ENCODE results near the gene ATP6V0B. TPM values are rescaled to one million over a fixed set of nuclear protein-coding genes. Genes with fewer than 3 reads are reported as not detected.

Gene ATP6V0B
- total and polyA plus RNA-seq, 2 of the 13 experiments (the other 11 are each of a cell fraction or from before 2014, with no cell fraction given), result 157 to 161 TPM

DNA sequence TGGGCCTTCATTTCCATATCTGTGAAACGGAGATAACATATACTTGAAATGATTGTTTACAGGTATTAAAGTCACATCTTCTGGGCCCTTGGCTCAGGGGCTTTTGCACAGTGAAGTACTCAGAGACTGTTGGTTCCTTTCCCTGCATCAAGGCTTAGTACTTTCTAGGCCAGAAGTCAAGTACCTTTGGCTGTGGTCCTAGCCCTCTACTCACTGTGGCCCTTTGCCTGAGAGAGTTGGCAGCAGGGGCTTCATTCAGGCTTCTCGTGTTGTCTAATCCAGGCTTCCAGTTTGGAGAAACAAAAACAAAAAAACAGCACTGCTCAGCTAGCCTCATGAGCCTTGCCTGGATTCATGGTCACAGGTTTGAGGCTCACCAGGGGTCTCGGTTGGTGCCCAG is 13.1 kb upstream of the ATP6V0B start (continued):
- no peak for TF ChIP-seq ZBTB40 (IDR thresholded peaks at IDR 0.05)
- TF ChIP-seq ZBTB40 (CRISPR knock-in tag; IDR thresholded peaks at IDR 0.05), result no peak
- no peak for TF ChIP-seq GATA4 (IDR thresholded peaks at IDR 0.05; ENCODE audit: borderline replicate concordance, low read depth)
- TF ChIP-seq ZNF317 (CRISPR knock-in tag; IDR thresholded peaks at IDR 0.05), result no peak
- TF ChIP-seq ZNF7 (CRISPR knock-in tag; IDR thresholded peaks at IDR 0.05), result no peak
- no peak for TF ChIP-seq ZNF746 (CRISPR knock-in tag; IDR thresholded peaks at IDR 0.05)
- no peak for TF ChIP-seq ZNF256 (CRISPR knock-in tag; conservative IDR thresholded peaks at IDR 0.05)
- TF ChIP-seq ZFP82 (CRISPR knock-in tag; IDR thresholded peaks at IDR 0.05; ENCODE audit: borderline replicate concordance), result no peak
- TF ChIP-seq ZNF101 (CRISPR knock-in tag; IDR thresholded peaks at IDR 0.05; ENCODE audit: borderline replicate concordance, low read depth), result no peak

Measured in HepG2 (cell line).